CD4-positive, alpha-beta T cell treated with Interleukin-6 for 4 hours (primary cell): ENCODE data around the gene TECTA.
"Not testable (repeated sequence)": the region's sequence is repeated elsewhere in the genome, so short reads cannot be mapped to it uniquely, and the experiment has no call there.

Experiments
- DNase-seq: peaks from one replicate; pipeline ENCODE4 v3.0.0-alpha.2; 2020; ENCODE audit warnings: mixed read lengths

The TECTA gene

DNA sequence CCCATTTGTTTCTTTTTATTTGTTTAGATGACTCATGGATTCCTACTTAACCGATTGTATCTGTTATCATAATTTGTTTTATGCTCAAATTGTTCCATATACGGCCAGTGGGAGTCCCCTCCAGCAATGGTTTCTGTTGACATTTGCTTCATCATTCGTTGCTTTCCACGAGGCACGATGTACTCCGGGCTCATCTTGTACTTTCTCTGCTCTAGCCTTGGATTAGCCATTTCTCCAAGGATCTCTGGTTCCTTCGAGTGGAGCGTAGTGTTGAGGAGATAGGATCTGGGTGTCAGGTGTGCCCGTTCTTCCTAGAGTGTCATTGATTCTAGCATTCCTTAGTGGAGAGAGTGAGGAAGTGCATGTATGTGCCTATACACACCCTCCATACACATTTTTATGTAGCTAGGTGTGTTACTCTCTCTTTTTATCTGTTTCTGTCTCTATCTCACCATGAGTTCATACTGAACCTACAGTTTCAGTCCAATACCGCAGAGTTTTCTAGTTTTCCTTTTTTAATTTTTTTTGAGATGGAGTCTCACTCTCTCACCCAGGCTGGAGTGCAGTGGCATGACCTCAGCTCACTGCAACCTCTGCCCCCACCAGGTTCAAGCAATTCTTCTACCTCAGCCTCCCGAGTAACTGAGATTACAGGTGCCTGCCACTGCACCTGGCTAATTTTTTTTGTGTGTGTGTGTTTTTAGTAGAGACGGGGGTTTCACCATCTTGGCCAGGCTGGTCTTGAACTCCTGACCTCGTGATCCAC is 31.4 kb downstream of the TECTA start:
- no peak for DNase-seq

DNA sequence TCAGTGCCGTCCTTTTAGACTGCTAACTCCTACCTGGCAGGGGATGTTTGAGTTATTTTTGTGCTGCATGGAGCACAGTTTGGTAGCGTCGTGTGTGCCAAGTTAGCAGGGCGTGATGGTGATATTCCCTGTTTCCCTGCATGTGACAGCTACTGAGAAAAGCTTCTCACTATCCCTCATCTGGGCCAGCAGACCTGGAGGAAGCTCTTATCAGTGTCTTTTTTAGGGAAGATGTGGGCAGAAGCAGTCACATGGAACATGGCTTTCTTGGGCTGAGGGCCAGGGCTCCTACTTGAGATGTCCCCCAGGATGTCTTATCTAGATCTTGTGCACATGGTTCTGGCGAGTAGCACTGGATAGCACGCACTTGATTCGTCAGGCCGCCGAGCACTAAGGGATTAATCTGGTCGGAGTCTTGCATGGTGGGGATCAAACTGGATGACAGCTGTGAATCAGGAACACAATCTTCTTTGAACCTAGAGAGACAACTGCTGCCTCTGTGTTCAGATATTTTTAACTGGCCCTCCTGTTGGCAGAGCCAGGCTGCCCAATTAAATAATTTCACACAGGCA is 33.8 kb downstream of the TECTA start:
- DNase-seq, result no peak

DNA sequence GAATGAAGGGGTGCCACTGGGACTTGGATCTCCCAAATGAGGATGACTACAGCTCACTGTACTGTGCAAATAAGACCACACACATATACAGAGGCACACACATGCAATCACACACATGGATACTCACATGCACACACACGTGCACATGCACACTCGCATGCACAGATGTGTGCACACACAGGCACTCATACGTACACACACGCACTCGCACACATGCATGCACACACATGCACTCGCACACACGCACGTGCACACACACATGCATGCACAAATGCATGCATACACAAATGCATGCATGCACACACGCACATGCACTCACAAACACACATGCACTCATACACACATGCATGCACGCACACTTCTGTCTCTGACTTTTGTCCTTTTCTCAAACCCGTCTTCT is 36.0 kb downstream of the TECTA start:
- no peak for DNase-seq

DNA sequence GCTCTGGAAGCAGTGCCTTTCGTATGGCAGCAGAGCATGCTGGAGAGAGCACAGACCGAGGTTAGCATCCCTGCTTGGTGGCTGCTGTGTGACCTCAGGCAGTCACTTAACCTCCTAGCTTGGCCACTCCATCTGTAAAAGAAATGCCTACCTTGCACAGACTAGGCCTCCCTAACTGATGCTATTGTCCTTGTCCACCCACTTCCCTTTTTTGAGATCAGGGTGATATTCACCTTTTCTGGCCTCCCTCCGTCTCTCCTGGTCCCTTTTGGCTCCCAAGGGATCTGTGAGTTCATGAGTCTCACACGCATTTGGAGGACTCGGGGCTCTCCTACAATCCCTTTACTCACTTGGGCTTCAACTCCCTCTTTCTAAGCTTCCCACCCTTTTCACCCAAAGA is 37.2 kb downstream of the TECTA start:
- DNase-seq, result no peak

DNA sequence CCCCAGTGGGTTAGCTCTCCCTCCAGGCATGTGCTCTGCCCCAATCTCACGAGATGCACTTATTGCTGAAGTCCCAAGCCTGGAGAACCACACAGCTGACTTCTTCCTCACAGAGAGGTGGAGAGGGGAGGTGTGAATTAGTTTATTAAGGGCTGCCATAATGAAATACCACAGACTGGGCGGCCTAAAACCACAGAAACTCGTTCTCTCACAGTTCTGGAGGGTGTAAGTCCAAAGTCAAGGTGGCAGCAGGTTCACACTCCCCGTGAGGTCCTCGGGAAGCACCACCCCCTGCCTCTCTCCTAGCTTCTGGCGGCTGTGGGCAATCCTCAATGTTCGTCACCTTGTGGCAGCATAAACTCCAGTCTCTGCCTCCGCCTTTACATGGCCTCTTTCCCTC is 39.3 kb downstream of the TECTA start:
- no peak for DNase-seq

DNA sequence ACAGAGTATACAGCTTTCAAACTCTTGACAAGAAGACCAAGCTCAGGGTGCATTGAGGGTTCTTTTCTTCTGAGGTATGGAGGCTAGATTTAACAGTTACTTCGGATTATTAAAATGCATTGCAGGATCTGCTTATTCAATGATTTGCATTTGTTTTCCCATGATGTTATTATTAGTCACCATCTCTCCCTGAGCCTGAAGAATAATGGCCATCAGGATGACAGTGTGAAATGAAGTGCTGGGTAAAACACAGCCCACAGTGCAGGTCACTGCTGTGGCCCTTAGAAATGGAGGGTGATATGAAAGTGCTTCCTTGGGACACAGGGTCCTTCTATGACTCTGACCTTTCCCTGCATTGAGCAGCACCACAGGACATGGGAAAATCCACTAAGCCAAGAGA is 40.0 kb downstream of the TECTA start:
- DNase-seq, result no peak

DNA sequence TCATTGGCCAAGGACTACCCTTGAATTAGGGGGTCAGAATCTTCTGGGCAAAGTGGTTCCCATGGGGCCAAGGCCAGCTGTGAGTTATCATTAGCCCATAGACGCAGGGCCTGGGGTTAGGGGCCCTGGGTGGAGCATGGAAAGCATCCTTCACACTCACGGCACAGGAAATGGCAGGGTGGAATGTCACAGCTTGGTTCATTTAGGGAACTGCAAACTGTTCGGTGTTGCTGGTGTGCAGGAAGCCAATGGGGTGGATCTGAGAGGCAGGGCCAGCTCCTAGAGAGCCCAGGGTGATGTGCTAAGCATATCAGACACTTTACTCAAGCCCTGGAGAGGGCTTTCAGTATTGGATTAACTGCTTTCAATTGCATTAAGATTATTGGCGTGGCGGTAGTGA is 42.9 kb downstream of the TECTA start:
- DNase-seq, result no peak

DNA sequence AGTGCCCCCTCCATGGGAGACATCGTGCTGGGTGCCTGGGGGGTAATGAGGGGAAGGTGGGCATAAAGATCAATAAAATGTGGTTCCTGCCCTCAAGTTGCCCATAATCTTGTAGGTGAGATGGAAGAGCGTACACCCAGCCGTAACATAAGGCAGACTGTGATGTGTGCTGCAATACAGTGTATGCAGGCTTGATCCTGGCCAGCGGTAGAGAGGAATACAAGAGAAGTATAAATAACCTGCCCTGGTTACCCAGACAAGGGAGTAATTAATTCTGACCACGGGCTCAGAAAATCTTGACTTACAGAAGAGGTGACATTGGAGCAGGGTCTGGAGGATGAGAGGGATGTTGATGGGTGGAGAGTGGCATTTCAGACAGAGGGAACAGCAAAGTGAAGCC is 43.7 kb downstream of the TECTA start:
- DNase-seq, result no peak

DNA sequence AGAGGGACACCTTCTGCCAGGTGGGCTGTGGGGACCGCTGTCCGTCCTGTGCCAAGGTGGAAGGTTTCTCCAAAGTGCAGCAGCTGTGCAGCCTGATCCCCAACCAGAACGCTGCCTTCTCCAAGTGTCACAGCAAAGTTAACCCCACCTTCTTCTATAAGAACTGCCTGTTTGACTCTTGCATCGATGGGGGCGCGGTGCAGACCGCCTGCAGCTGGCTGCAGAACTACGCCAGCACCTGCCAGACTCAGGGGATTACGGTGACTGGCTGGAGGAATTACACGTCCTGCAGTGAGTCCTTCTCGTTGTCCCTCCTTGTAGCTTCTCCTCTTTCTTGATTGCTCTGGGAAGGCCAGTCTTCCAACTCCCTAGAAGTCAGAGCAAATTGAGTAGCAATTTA is 44.8 kb downstream of the TECTA start:
- no peak for DNase-seq

DNA sequence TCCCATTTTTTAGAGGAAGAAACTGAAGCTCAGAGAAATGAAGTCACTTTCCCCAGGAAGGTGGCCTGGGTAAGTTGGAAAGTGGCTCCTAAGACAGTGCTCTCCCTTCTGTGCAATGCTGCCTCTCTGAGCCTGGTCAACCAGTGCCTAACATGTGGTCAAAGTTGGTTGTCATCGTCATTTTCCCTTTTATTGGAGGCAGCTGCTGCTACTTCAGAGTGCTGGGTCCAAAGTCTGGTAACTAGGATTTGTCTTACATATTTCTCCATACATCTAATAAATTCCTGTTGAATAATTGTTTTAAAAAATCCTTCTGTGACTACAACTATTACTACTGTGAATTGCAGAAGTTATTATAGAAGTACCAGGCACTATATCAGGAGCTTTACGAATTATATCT is 48.1 kb downstream of the TECTA start:
- DNase-seq, result no peak

DNA sequence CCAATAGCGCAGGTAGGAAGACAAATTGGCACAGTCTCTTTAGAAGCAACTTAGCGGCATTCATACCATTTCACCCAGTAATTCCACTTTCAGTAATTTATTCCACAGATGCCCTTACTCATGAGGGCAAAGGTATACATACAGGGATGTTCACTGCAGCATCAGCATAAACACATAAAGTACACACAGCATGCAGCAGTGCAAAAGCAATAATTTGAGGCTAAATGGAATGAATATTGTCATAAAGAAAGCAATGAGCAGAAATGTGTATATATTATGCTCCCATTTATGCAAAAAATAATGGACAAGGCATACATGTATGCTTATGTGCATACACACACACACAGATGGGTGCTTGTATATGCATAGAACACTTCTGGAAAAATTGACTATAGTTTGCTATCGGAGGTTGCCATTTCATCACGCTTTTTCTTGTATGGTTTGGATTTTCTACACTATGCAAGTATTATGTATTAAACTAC is 50.2 kb downstream of the TECTA start:
- DNase-seq, result no peak

DNA sequence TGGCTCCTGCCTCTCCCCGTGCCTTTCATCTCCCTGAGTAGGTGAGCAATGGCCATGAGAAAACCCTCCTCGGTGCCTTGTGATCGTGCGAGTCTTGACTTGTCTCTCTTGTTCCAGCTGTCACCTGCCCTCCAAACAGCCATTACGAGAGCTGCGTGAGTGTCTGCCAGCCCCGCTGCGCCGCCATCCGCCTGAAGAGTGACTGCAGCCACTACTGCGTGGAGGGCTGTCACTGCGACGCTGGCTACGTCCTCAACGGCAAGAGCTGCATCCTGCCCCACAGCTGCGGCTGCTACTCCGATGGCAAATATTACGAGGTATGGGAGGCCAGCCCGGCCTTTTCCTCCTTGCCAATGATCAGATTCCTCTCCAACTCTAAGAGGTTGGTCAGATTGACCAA is 51.7 kb downstream of the TECTA start:
- DNase-seq, result no peak

DNA sequence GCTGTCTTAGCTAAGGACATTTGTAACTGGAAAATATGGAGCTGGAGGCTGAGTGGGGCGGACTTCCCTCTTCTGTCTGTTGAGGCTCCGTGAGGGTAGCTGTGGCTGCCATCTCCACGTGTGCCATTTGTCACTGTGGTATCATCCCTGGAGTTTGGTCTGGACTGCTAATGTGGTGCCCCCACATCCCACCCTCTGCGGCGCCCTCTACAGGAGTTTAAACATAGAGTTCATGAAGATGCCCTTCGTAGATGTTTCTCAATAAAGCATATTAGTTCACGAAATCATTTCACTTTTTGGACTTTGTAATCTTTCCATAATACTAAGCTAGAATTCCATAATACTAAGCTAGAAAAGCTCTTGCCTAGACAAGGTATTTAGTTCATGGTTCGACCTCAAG is 52.4 kb downstream of the TECTA start:
- DNase-seq, result no peak

DNA sequence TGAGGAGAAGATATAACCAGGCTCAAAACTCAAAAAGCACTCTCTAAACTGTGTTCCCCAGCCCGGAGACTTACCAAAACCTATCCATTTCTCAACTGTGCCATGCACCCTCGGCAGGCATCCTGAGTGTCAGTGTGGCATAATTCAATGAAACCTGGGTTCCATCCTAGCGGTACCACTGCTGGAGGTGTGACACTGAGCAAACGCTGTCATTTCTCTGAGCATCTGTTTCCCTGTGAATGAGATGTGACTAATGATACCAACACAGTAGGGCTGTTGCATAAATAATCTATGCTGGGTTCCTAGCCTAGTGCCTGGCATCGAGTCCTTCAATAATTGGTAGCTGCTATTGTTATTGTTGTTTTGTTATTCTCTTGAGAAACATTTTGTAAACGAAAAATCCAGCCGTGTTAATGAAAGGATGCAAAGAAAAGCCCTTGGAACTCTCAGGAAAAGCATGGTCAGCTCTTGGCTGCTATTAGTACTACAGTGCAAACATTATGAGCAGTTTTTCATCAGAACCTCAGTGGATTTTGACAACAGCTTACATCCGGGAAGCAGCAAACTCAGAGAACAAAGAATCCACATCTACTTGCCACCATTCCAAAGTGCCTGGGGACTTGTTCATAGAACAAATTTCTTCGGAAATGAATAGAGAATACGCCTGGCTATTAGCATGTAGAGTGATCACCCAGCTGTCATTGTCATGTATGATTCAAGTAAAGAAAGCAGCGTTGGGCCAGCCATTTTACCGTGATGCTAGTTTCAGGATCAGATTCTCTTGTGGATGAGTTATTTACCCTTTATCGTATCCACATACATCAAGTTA is 53.7 kb downstream of the TECTA start:
- no peak for DNase-seq

DNA sequence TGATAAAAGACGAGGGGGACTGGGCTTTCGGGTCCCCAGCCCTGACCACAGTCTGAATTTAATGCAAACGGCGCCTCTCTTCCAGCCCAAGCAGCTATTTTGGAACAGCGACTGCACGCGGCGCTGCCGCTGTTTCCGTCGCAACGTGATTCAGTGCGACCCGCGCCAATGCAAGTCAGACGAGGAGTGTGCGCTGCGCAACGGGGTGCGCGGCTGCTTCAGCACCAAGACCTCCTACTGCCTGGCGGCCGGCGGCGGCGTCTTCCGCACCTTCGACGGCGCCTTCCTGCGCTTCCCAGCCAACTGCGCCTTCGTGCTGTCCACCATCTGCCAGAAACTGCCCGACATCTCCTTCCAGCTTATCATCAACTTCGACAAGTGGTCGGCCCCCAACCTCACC is 56.7 kb downstream of the TECTA start:
- no peak for DNase-seq

DNA sequence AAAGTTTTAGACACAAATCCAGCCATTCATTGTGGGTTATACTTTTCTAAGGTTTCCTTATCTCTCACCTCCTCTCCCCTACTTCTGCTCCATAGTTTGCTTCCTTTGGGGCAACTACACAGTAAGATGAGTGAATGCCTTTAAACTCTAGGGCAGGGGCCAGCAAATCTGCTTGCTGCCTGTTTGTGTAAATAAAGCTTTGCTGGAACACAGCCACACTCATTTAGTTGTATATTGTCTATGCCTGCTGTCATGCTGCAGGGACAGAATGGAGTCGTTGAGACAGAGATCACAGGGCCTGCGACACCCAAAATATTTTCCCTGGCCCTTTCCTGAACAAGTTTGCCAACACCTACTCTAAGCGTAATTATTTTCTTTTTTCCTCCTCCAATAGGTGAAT is 58.7 kb downstream of the TECTA start:
- no peak for DNase-seq

DNA sequence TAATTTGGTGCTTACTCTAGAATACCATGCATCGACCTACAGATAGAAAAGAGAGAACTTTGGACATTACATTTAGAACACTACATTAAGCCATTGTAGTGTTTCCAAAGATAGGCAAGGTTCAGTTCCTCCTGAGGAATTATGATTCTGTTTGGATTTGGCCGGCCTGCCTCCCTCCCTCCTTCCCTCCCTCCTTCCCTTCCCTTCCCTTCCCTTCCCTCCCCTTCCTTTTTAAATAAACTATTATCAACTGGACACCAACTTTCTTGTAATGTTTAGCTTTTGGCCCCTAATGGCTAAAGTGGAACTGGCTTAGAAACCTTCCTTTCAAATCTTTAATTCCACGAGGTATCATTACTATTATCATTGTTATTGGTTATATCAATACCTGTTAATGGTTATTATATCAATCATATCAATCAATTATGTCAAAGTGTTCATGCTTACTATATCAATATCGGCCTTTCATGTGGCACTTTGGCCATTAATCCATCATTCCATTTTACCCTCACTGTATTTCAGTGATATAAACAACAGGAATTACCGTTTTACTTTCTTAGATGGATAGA is 60.4 kb downstream of the TECTA start:
- DNase-seq, result no peak

DNA sequence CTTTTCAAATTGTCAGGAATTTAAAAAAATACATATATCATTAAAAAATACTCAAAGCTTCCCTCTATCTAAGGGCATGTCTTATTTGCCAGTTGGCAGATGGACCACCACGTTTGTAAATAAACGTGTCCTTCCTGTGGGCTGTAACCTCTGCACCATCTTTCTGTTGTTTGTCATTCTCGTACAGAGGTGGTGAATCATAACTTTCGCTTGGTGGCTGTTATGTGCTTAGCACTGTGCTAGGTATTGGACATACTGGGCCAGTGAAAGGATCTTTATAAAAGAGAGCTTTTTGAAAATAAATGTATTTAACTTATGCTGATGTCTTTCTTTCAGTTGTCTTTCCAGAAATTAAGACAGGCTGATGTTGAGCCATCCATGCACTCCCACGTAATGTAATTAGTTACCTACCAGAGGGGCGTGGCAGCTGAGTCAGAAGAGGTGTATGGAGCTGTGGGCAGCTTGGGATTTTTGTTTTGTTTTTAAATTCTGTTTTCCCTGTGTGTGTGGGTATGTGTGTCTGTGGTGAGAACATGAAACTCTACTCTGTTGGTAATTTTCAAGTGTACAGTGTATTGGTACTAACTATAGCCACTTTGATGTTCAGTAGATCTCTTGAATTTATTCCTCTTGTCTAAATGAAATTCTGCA is 62.7 kb downstream of the TECTA start:
- no peak for DNase-seq

DNA sequence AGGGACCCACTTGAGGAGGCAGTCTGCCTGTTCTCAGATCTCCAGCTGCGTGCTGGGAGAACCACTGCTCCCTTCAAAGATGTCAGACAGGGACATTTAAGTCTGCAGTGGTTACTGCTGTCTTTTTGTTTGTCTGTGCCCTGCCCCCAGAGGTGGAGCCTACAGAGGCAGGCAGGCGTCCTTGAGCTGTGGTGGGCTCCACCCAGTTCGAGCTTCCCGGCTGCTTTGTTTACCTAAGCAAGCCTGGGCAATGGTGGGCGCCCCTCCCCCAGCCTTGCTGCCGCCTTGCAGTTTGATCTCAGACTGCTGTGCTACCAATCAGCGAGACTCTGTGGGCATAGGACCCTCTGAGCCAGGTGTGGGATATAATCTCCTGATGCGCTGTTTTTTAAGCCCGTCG is 76.6 kb downstream of the TECTA start:
- not testable (repeated sequence) for DNase-seq

DNA sequence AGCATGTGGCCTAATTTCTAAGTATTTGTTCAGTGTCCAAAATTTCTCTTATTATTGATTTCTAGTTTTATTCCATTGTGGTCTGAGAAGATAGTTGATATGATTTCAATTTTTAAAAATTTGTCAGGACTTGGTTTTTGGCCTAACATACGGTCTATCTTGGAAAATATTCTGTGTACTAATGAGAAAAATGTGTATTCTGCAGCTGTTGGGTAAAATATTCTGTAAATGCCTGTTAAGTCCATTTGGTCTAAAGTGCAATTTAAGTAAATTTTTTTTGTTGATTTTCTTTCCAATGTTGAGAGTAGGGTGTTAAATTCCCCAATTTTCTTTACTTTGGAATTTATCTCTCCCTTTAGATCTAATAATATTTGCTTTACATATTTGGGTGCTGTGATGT is 78.3 kb downstream of the TECTA start:
- DNase-seq, result no peak

DNA sequence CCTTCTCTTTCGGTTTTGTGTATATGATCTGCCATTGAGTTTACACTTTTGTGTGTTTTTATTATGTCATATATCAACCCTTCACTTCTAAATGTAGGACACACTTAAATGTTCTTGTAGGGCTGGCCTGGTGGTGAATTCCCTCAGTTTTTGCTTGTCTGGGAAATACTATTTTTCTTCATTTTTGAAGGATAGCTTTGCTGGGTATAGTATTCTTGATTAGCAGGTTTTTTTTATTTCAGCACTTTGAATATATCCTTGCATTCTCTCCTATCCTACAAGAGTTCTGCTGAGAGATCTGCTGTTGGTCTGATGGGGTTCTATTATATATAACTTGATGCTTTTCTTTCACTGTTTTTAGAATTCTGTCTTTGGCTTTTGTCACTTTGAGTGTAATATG is 79.1 kb downstream of the TECTA start:
- no peak for DNase-seq

DNA sequence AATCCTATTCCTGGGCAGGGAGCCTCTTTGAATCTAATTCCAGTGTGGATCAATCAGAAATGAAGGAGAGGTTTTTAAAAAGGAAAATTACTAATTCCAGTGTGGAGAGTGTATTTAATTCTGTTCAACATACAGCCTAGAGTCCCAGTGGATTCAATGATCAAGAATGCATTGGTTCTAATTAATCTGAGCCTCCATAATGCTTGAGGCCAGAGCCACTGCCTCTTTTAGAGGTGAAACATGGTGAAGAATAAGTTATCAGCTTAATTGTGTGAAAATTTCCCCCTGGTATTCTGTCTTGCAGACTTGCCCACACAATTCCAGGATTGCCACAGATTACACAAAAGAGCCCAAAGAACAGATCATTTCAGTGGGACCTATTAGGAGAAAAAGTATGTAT is 87.7 kb downstream of the TECTA start:
- DNase-seq, result no peak

DNA sequence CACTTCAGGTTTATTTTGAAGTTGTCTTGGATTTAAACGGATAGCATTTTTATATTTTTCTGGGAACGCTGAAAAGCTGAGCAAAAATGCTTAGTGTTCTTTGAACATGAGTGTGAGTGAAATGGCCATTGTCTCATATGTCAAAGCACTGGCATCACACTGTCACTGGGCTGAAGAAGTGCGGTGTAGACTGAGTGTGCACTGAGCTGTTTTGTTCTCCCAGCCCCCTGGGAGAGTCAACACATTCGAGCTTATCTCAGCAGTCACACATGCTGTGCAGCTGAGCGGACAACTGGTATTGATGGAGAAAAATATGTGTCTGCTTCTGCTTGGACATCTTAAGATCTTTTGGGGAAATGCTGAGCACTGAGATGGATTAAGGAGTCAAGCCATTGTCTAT is 90.8 kb downstream of the TECTA start:
- no peak for DNase-seq
